CD4-positive, alpha-beta memory T cell (primary cell): ENCODE results near the gene PRRC2B. TPM values are rescaled to one million over a fixed set of nuclear protein-coding genes. Genes with fewer than 3 reads are reported as not detected.

ENCODE experiments used
- CTCF ChIA-PET: fragments of 350-600 bp; sonication (Branson Sonifier 250); formaldehyde crosslinking; loops from one replicate; lab custom pipeline; 2021; ENCODE audit warnings: inconsistent platforms; ENCODE audit not compliant: partially characterized antibody; lab: Charles Lee
- POLR2A ChIA-PET: fragments of 350-600 bp; sonication (Branson Sonifier 250); formaldehyde crosslinking; loops from one replicate; lab custom pipeline; 2021; ENCODE audit not compliant: partially characterized antibody; lab: Charles Lee
- DNase-seq, 5 donors: peaks; one replicate each; pipeline versions ENCODE4 v3.0.0 to v3.0.0-alpha.2; 2020 to 2022; ENCODE audit warnings: mixed read lengths in 1 of 5
- H3K27ac ChIP-seq: one replicate; pipeline ENCODE4 v1.7.0; 2013; ENCODE audit warnings: low read depth, low read length
- H3K27me3 ChIP-seq: 2 replicates; pipeline ENCODE4 v1.7.0; 2013; ENCODE audit warnings: mild to moderate bottlenecking, low read length, moderate library complexity; ENCODE audit not compliant: insufficient read depth
- H3K36me3 ChIP-seq: 2 replicates; pipeline ENCODE4 v1.7.0; 2013; ENCODE audit warnings: mild to moderate bottlenecking, low read length, moderate library complexity; ENCODE audit not compliant: insufficient read depth
- H3K4me1 ChIP-seq: 2 replicates; pipeline ENCODE4 v1.7.0; 2013; ENCODE audit warnings: mild to moderate bottlenecking, low read length, moderate library complexity; ENCODE audit not compliant: insufficient read depth
- H3K4me3 ChIP-seq, 2 donors: one replicate each; pipeline ENCODE4 v1.7.0; 2013; ENCODE audit warnings: low read length in 2 of 2, mild to moderate bottlenecking in 1 of 2
- H3K9me3 ChIP-seq, 2 donors: one replicate each; pipeline ENCODE4 v1.7.0; 2013; ENCODE audit warnings: low read length in 2 of 2, control low read depth in 1 of 2; ENCODE audit not compliant: control insufficient read depth in 1 of 2
- H3K27ac Mint-ChIP-seq, 7 donors: one replicate each; pipeline ENCODE4 v1.8.0; 2020 to 2021; ENCODE audit warnings: mixed read lengths in 7 of 7, mild to moderate bottlenecking in 6 of 7, inconsistent platforms in 3 of 7, moderate library complexity in 3 of 7
- H3K27me3 Mint-ChIP-seq, 2 donors: one replicate each; pipeline ENCODE4 v1.8.0; 2020 to 2021; ENCODE audit warnings: mixed read lengths in 2 of 2
- H3K36me3 Mint-ChIP-seq, 2 donors: one replicate each; pipeline ENCODE4 v1.8.0; 2020 to 2021; ENCODE audit warnings: mixed read lengths in 2 of 2, inconsistent platforms in 1 of 2, mild to moderate bottlenecking in 1 of 2
- H3K4me1 Mint-ChIP-seq, 4 donors: one replicate each; pipeline ENCODE4 v1.8.0; 2020 to 2021; ENCODE audit warnings: mixed read lengths in 4 of 4, mild to moderate bottlenecking in 1 of 4
- H3K4me3 Mint-ChIP-seq, 8 donors: one replicate each; pipeline ENCODE4 v1.8.0; 2020 to 2021; ENCODE audit warnings: mixed read lengths in 8 of 8, mild to moderate bottlenecking in 7 of 8, moderate library complexity in 6 of 8, inconsistent platforms in 3 of 8
- H3K9me3 Mint-ChIP-seq, 8 donors: one replicate each; pipeline ENCODE4 v1.8.0; 2020 to 2021; ENCODE audit warnings: mixed read lengths in 8 of 8, mild to moderate bottlenecking in 5 of 8, inconsistent platforms in 3 of 8, moderate library complexity in 1 of 8
- intact Hi-C: fragments of 100-400 bp; cut with micrococcal nuclease; formaldehyde crosslinking; loops from one replicate; pipeline ENCODE4 v1.15.1; 2023
- polyA plus RNA-seq, 2 donors: library from polyadenylated mRNA; unstranded; fragments of 300-500 nt; fragmentation: Illumina TruSeq; gene quantifications; one replicate each; pipeline ENCODE4 v1.2.3, GENCODE V29; 2021
- total RNA-seq, 2 experiments: library from RNA; stranded (reverse); gene quantifications; one replicate each; pipeline ENCODE4 v1.2.3, GENCODE V29; 2021

PRRC2B gene
- total and polyA plus RNA-seq, 4 experiments from 2014 or later, result 2.7 to 343 (median 191) TPM

DNA sequence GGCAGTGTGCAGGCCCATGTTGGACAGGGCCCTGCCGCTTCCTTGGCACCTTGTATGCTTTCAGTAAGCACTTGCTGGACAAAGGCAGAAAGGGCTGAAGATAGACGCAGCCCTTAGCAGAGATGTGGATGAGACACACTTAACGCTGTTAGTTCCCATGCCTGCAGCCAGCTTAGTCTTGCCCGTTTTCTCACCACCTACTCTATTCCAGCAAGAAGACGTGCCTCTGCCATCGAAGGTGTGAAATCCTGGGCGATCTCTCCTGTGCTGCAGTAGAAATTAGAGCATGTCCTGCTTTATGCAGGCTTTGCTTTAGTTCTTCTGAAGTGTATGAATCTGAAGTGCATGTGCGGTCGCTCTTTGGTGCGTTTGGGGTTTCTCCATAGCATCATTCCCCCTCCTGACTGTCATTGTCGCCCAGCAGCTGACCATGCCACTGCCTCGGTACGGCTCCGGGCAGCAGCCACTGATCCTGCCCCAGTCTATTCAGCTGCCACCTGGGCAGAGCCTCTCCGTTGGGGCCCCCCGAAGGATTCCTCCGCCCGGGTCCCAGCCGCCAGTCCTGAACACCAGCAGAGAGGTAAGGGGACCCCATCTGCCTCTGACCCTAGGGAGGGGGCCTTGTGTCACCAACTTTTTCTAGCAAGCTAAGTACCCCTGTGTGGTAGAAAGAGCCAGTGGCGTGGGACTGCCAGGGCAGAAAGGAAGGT, 97.3 kb downstream of the PRRC2B start:
- Histone ChIP-seq H3K36me3 (peaks cover 99% of the 10 kb centered on the region), H3K4me3 (no peak overlapping the region), H3K4me1 (no peaks in the 10 kb centered on the region), H3K27ac (no peak overlapping the region), H3K27me3 (no peaks in the 10 kb centered on the region), H3K9me3 (no peaks in the 10 kb centered on the region)
- Mint-ChIP-seq H3K36me3 (peaks cover 76 to 95% of the 10 kb centered on the region in 2 donors), H3K27ac (peak overlapping the region in 5 of 7 donors; percentile 44 to 72 (median 46)), H3K27me3 (no peaks in the 10 kb centered on the region), H3K9me3 (no peaks in the 10 kb centered on the region), H3K4me3 (peak overlapping the region in 1 of 8 donors; percentile 35), H3K4me1 (peaks cover 0 to 2% (median under 1%) of the 10 kb centered on the region in 4 donors)
- CTCF ChIA-PET, result interaction anchor here (1.1 to 2.1 kb wide), 2 partner anchors 10 to 13 kb away, joined by 3 to 4 read pairs; no protein-coding TSS in a partner anchor
- POLR2A ChIA-PET, result interaction anchor here (1.0 kb wide), 1 partner anchor 96 kb away, joined by 3 read pairs; no protein-coding TSS in a partner anchor
- intact Hi-C loops, result no loop called here
- DNase-seq, result peak in 1 of 5 donors; percentile 7

DNA sequence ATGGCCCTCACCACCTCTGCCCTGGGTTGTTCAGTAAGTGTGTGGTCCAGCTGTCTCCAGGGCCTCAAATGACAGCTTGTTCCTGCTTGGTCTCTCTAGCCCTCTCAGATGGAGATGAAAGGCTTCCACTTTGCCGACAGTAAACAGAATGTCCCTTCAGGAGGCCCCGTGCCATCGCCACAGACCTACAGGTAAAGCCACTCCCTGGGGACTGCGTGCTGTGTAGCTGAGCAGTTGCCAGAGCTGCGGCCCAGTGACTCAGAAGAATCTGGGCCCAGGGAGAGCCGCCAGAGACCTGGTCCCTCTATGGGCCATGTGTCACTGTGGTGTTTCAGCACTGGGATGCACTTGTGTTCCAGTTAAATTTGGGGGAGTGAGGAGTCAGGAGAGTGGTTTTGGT, 98.2 kb downstream of the PRRC2B start:
- peak overlapping the region in 4 of 7 donors; percentile 19 to 71 (median 30) for H3K27ac Mint-ChIP-seq
- CTCF ChIA-PET, result interaction anchor here (1.2 to 2.1 kb wide), 2 partner anchors 14 to 142 kb away, joined by 4 to 5 read pairs; no protein-coding TSS in a partner anchor
- H3K36me3 Mint-ChIP-seq, result peaks cover 70 to 92% of the 10 kb centered on the region in 2 donors
- H3K4me1 Mint-ChIP-seq, result peaks cover 0 to 2% (median 0%) of the 10 kb centered on the region in 4 donors
- H3K4me3 ChIP-seq, result no peak overlapping the region
- no peaks in the 10 kb centered on the region for H3K9me3 Mint-ChIP-seq
- no peaks in the 10 kb centered on the region for H3K9me3 ChIP-seq
- peaks cover 97% of the 10 kb centered on the region for H3K36me3 ChIP-seq
- intact Hi-C loops, result no loop called here
- H3K27ac ChIP-seq, result no peak overlapping the region
- H3K27me3 Mint-ChIP-seq, result no peaks in the 10 kb centered on the region
- H3K27me3 ChIP-seq, result no peaks in the 10 kb centered on the region
- H3K4me3 Mint-ChIP-seq, result no peak overlapping the region
- peaks cover 6% of the 10 kb centered on the region for H3K4me1 ChIP-seq
- peak in 1 of 5 donors; percentile 27 for DNase-seq
- POLR2A ChIA-PET, result no interaction called here

DNA sequence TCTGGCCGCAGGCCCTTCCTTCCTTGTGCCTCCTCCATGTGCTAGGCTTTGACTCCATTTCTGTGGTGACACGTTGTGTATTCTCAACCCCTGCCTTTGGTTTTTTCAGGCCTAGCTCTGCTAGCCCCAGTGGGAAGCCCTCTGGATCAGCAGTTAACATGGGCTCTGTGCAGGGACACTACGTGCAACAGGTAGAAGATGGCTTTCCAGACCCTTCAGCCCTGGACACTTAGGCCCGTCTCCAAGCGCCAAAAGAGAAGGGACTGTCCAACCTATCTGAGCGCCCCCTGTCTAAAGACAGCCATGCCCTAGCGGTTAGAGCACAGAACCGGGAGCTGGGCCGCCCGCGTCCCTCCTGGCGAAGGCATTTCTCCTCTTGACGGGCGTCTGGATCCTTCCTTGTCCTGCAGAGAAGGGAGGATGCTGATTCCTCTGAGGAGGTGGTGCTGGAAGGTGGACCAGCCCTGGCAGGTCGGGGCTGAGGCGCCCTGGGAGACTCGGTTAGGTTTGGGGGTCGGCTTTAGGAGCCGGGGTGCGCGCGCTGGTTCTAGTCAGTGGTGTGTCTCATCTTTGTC, 100.5 kb downstream of the PRRC2B start:
- no peak for DNase-seq
- Mint-ChIP-seq H3K9me3 (no peaks in the 10 kb centered on the region), H3K27me3 (no peaks in the 10 kb centered on the region), H3K4me1 (peaks cover 11 to 19% (median 12%) of the 10 kb centered on the region in 4 donors), H3K27ac (peak overlapping the region in 2 of 7 donors; percentile 69 to 84), H3K36me3 (peaks cover 53 to 91% of the 10 kb centered on the region in 2 donors), H3K4me3 (no peak overlapping the region)
- Histone ChIP-seq H3K27me3 (no peaks in the 10 kb centered on the region), H3K4me1 (peaks cover 29% of the 10 kb centered on the region), H3K36me3 (peaks cover 87% of the 10 kb centered on the region), H3K27ac (no peak overlapping the region), H3K9me3 (no peaks in the 10 kb centered on the region), H3K4me3 (no peak overlapping the region)
- POLR2A ChIA-PET, result no interaction called here
- CTCF ChIA-PET, result interaction anchor here (1.4 kb wide), 1 partner anchor 145 kb away, joined by 4 read pairs; no protein-coding TSS in a partner anchor
- intact Hi-C loops, result no loop called here

DNA sequence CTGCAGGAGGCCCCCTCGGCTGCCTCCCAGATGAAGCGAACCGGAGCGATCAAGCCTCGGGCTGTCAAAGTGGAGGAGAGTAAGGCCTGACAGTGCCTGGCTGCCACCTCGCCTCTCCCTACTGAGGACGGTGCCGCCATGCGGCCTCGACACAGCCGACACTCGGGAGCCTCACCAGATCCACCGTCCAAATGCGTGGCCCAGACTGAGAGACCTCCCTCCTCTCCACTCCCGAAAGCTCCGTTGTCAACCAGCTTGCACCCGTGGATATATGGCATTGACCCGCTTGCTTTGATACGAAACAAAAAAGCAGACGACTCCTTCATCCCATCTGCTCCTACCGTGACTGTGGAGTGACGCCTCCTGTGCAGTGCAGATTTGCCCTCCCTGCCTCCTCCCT, 101.9 kb downstream of the PRRC2B start:
- Histone ChIP-seq H3K27ac (no peak overlapping the region), H3K36me3 (peaks cover 73% of the 10 kb centered on the region), H3K27me3 (no peaks in the 10 kb centered on the region), H3K9me3 (no peaks in the 10 kb centered on the region), H3K4me3 (no peak overlapping the region), H3K4me1 (peaks cover 43% of the 10 kb centered on the region)
- CTCF ChIA-PET, result interaction anchor here (1.3 to 1.9 kb wide), 2 partner anchors 64 to 146 kb away, joined by 3 to 6 read pairs; no protein-coding TSS in a partner anchor
- Mint-ChIP-seq H3K27ac (peak overlapping the region in 2 of 7 donors; percentile 65 to 84), H3K27me3 (no peaks in the 10 kb centered on the region), H3K4me1 (peaks cover 21 to 33% (median 25%) of the 10 kb centered on the region in 4 donors), H3K4me3 (no peak overlapping the region), H3K36me3 (peaks cover 39 to 84% of the 10 kb centered on the region in 2 donors), H3K9me3 (peaks cover 0 to 2% (median 0%) of the 10 kb centered on the region in 8 donors)
- POLR2A ChIA-PET, result interaction anchor here (2.1 kb wide), 1 partner anchor 123 kb away, joined by 6 read pairs; no protein-coding TSS in a partner anchor
- intact Hi-C loops, result no loop called here
- DNase-seq, result peak in 1 of 5 donors; percentile 30

DNA sequence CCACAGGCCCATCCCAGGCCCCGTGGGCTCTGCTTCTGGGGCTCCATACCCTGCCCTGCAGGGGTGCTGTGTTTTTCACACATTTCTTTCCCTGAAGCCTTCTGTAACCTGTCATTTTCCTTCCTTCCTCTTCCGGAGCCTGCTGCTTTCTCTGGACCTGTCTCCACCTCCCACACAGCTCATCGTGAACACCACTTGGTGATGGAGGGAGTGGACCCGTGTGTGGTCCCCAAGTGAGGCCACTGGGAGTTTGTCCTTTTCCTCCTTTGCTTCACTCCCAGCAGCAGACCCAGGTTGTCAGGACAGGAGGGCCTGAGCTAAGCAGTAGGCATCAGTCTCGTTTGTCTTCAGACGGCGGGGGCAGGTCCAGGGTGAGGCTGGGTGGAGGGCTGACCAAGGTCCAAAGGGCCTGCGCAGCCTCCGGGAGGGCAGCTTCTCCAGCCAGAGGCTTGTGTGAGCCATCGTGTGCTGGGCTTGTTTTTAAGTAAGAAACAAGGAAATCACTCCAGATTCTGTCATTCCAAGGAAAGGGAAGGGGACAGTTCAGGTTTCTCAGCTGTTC, 103.0 kb downstream of the PRRC2B start:
- Mint-ChIP-seq H3K27me3 (no peaks in the 10 kb centered on the region), H3K4me1 (peaks cover 29 to 44% (median 34%) of the 10 kb centered on the region in 4 donors), H3K27ac (peak overlapping the region in 6 of 7 donors; percentile 15 to 85 (median 66)), H3K36me3 (peaks cover 33 to 78% of the 10 kb centered on the region in 2 donors), H3K9me3 (peaks cover 0 to 2% (median 0%) of the 10 kb centered on the region in 8 donors), H3K4me3 (no peak overlapping the region)
- intact Hi-C loops, result no loop called here
- ChIA-PET POLR2A (interaction anchor here (0.6 to 2.1 kb wide), 2 partner anchors 104 to 124 kb away, joined by 3 to 6 read pairs; no protein-coding TSS in a partner anchor), CTCF (interaction anchor here (1.3 to 1.9 kb wide), 3 partner anchors 63 to 255 kb away, joined by 3 to 6 read pairs (median 4); no protein-coding TSS in a partner anchor)
- no peak overlapping the region for H3K27ac ChIP-seq
- H3K9me3 ChIP-seq, result no peaks in the 10 kb centered on the region
- H3K4me1 ChIP-seq, result peaks cover 54% of the 10 kb centered on the region
- no peak for DNase-seq
- peaks cover 61% of the 10 kb centered on the region for H3K36me3 ChIP-seq
- no peaks in the 10 kb centered on the region for H3K27me3 ChIP-seq
- no peak overlapping the region for H3K4me3 ChIP-seq

DNA sequence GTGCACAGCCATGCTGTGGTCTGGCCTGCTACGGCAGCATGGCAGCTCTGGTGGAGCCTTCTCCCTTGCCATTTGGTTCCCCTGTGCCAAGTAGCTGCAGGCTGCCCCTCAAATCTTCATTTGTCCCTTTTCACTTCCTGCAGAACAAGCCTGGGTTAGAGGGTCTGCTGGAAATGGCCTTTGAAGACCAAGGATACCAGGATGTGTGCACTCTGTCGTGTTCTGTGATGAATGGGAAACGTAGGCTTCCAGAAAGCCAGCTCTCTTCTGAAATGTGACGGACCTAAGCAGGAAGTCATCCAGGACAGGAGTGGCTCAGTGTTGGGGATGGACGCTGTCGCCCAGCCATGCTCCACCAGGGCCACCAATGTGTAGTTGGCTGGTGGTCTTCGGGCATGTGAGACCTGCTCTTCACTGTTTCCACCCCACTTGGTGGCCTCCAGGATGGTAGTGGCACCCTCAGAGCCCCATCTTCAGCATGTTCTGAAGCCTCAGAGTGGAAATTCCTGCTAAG, 105.4 kb downstream of the PRRC2B start:
- intact Hi-C loops, result no loop called here
- Histone ChIP-seq H3K9me3 (no peaks in the 10 kb centered on the region), H3K36me3 (peaks cover 37% of the 10 kb centered on the region), H3K4me3 (no peak overlapping the region), H3K27me3 (no peaks in the 10 kb centered on the region), H3K4me1 (peaks cover 71% of the 10 kb centered on the region), H3K27ac (peak overlapping the region; percentile 74)
- Mint-ChIP-seq H3K4me3 (peak overlapping the region in 6 of 8 donors; percentile 47 to 95 (median 91)), H3K4me1 (peaks cover 35 to 64% (median 48%) of the 10 kb centered on the region in 4 donors), H3K27ac (peak overlapping the region; percentile 84 to 98 (median 96)), H3K36me3 (peaks cover 9 to 64% of the 10 kb centered on the region in 2 donors), H3K27me3 (no peaks in the 10 kb centered on the region), H3K9me3 (peaks cover 0 to 2% (median 0%) of the 10 kb centered on the region in 8 donors)
- ChIA-PET POLR2A (interaction anchor here (0.5 to 4.2 kb wide), 14 partner anchors 12 to 244 kb away, joined by 3 to 24 read pairs (median 6); no protein-coding TSS in a partner anchor), CTCF (interaction anchor here (1.4 to 2.4 kb wide), 5 partner anchors 21 to 149 kb away, joined by 4 to 13 read pairs (median 8); no protein-coding TSS in a partner anchor)
- no peak for DNase-seq
